Activated CD4-positive, CD25-positive, alpha-beta regulatory T cell treated with anti-CD3 and anti-CD28 coated beads, Interleukin-2, amount 50 U/mL, for 24 hours (primary cell): ENCODE measurements around the gene HIC2.
"Not testable (repeated sequence)": the region's sequence is repeated elsewhere in the genome, so short reads cannot be mapped to it uniquely, and the experiment has no call there.

Source experiments
- ATAC-seq, 2 donors: fragments of 150-1000 bp; cut with Tn5 transposase; one replicate each; pipeline ENCODE4 v1.10.0; 2021; ENCODE audit warnings: mild to moderate bottlenecking in 1 of 2, moderate library complexity in 1 of 2

HIC2 gene

GRCh38 chr22:21435998-21436810, 19.0 kb downstream of the HIC2 start:
- not testable (repeated sequence) for ATAC-seq

- ATAC-seq: not testable (repeated sequence)
Measured at GRCh38 chr22:21438013-21438412, 20.8 kb downstream of the HIC2 start.

- not testable (repeated sequence) for ATAC-seq
Measured at GRCh38 chr22:21440018-21440636, 23.0 kb downstream of the HIC2 start.

- not testable (repeated sequence) for ATAC-seq
Measured at GRCh38 chr22:21440676-21441075, 23.5 kb downstream of the HIC2 start.

- not testable (repeated sequence) for ATAC-seq
Measured at GRCh38 chr22:21441170-21441569, 24.0 kb downstream of the HIC2 start.

- not testable (repeated sequence) for ATAC-seq
Measured at GRCh38 chr22:21442123-21442522, 25.0 kb downstream of the HIC2 start.

GRCh38 chr22:21442646-21443045, 25.5 kb downstream of the HIC2 start:
- not testable (repeated sequence) for ATAC-seq

- no peak for ATAC-seq
Measured at GRCh38 chr22:21443057-21443734, 26.0 kb downstream of the HIC2 start.

- ATAC-seq: no peak
Measured at GRCh38 chr22:21443735-21444421, 26.7 kb downstream of the HIC2 start.

- no peak for ATAC-seq
Measured at GRCh38 chr22:21444701-21445436, 27.7 kb downstream of the HIC2 start.

GRCh38 chr22:21445437-21446127, 28.4 kb downstream of the HIC2 start:
- no peak for ATAC-seq

GRCh38 chr22:21446128-21446826, 29.1 kb downstream of the HIC2 start:
- ATAC-seq: no peak

- no peak for ATAC-seq
Measured at GRCh38 chr22:21446827-21447690, 29.9 kb downstream of the HIC2 start.

GRCh38 chr22:21447694-21448402, 30.7 kb downstream of the HIC2 start:
- no peak for ATAC-seq

- no peak for ATAC-seq
Measured at GRCh38 chr22:21448627-21449416, 31.7 kb downstream of the HIC2 start.

GRCh38 chr22:21449531-21450319, 32.6 kb downstream of the HIC2 start:
- no peak for ATAC-seq

GRCh38 chr22:21450320-21450831, 33.2 kb downstream of the HIC2 start:
- no peak for ATAC-seq
